Hepatic stellate cell (primary cell): ENCODE measurements around the gene ZFAND2B.
"Not testable (repeated sequence)": the region's sequence is repeated elsewhere in the genome, so short reads cannot be mapped to it uniquely, and the experiment has no call there.

Source experiments
- DNase-seq: peaks from one replicate; pipeline ENCODE4 v3.0.0; 2011; ENCODE audit warnings: low spot score

ZFAND2B gene

GRCh38 chr2:219175928-219176817 is 30.4 kb upstream of the ZFAND2B start:
- peak; percentile 58 for DNase-seq

GRCh38 chr2:219176818-219177551 is 29.6 kb upstream of the ZFAND2B start, which contains the start of gene CNPPD1:
TSS of gene CNPPD1 (minus strand) at chr2:219176925. CDS start at chr2:219176828, 97 bp downstream.
- DNase-seq, result peak; percentile 76

DNA sequence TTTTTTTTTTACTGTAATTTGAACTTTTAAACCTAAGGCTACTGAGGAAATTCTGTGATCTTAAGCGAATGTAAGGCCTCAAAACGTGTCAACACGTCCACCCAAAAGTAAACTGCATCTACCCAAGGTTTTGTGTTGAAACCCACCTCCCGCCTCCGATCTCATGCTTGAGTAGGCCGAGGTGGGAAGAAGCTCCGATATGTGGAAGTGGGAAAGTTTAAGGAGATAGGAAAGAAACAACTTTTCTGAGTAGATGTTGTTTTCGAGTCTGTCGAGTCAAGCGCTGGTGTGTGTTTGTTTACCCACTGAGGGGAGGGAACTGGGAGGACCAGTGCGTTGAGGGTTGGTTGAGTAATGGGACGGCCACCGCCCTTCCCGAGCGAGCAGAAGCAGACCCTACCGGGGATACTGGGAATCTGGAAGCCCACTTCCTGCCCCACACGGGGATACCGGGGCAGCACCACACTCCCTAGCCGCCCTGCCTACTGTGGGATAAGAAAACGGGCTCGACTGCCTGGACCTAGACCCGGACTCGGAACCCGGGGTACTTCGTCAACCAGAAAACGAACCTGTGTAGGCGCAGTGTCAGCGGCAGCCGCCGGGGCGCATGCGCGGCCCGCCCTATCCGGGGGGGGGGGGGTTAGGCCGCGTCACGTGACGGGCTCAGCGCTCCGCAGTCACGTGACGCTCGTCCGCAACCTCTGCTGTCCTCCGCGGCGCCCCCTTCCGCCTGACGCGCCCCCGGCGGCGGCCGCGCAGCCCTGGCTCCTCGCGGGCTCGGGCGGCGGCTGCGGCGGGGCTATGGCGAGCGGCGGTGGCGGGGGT is 28.8 kb upstream of the ZFAND2B start, which contains the start of gene RETREG2:
RETREG2 (plus strand) TSS at position 724 of the 825 bp plus-strand sequence; CDS start at position 802, 78 bp downstream.
- peak; percentile 99 for DNase-seq

DNA sequence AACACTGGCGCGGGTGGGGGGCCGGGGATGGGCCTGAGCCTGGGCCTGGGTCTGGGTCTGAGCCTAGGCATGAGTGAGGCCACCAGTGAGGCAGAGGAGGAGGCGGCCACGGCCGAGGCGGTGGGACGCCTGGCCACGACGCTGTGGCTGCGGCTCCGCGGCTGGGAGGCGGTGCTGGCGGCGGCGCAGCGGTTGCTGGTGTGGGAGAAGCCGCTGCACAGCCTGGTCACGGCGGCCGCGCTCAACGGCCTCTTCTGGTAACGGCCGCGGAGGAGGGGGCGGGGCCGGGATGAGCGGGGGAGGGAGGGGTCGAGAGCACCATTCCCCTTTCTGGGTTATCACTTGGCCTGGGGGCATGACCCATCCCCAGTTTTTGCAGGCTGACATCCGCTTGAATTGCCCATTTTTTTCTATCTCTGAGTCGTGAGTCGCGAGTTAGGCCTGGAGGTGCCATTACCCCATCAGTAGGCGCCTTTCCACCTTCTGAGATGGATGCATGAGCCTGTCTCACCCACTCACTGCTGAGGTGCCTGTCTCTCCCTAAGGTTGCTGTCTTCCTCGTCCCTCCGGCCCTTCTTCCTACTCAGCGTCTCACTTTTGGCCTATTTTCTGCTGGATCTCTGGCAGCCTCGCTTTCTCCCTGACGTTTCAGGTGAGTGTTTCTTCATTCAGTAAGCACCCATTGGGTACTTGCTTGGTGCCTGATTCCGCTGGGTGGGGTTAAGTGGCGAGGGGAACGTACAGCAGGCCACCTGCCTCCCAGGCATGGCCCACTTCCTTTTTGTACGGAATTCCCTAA is 28.0 kb upstream of the ZFAND2B start:
- DNase-seq, result peak; percentile 47

GRCh38 chr2:219179601-219180465 is 26.7 kb upstream of the ZFAND2B start:
- DNase-seq, result no peak

GRCh38 chr2:219180961-219181360 is 25.6 kb upstream of the ZFAND2B start:
- DNase-seq, result no peak

- DNase-seq, result no peak
Measured at GRCh38 chr2:219181531-219181930, 25.1 kb upstream of the ZFAND2B start.

DNA sequence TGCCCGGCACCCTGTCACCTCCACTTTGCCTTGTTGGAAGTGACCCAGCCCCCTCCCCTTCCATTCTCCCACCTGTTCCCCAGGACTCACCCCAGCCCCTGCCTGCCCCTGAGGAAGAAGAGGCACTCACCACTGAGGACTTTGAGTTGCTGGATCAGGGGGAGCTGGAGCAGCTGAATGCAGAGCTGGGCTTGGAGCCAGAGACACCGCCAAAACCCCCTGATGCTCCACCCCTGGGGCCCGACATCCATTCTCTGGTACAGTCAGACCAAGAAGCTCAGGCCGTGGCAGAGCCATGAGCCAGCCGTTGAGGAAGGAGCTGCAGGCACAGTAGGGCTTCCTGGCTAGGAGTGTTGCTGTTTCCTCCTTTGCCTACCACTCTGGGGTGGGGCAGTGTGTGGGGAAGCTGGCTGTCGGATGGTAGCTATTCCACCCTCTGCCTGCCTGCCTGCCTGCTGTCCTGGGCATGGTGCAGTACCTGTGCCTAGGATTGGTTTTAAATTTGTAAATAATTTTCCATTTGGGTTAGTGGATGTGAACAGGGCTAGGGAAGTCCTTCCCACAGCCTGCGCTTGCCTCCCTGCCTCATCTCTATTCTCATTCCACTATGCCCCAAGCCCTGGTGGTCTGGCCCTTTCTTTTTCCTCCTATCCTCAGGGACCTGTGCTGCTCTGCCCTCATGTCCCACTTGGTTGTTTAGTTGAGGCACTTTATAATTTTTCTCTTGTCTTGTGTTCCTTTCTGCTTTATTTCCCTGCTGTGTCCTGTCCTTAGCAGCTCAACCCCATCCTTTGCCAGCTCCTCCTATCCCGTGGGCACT is 24.0 kb upstream of the ZFAND2B start:
- no peak for DNase-seq

DNA sequence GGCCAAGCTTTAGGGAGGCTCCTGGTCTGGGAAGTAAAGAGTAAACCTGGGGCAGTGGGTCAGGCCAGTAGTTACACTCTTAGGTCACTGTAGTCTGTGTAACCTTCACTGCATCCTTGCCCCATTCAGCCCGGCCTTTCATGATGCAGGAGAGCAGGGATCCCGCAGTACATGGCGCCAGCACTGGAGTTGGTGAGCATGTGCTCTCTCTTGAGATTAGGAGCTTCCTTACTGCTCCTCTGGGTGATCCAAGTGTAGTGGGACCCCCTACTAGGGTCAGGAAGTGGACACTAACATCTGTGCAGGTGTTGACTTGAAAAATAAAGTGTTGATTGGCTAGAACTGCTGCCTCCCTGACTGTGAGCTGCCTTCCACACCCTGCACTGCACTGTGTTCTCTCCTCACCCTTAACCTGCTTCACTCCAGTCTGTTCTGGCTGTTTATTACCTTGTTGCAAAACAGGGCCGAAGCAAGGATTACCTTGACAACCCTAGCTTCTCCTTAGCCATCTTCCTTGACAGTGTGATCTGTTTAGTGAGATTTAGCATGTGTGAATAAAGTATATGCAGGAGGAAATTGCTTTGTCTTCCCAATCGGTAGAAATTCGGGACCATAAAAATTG is 23.3 kb upstream of the ZFAND2B start:
- no peak for DNase-seq

GRCh38 chr2:219184121-219184520 is 22.5 kb upstream of the ZFAND2B start:
- no peak for DNase-seq

GRCh38 chr2:219186754-219187456 is 19.7 kb upstream of the ZFAND2B start:
- no peak for DNase-seq

DNA sequence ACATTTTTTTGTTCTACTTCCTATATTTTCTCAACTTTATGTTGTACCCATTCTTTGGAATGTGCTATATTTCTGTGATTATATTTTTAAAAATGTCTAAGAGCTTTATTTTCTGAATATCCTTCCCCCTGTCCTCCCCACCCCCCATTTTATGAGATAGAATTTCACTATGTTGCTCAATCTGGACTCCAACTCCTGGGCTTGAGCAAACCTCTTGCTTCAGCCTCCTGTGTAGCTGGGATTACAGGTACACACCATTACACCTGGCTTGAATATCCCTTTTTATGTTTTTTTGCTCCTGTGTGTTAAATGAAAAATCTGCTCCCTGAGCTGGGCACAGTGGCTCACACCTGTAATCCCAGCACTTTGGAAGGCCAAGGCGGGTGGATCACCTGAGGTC is 9.2 kb upstream of the ZFAND2B start:
- DNase-seq, result no peak

DNA sequence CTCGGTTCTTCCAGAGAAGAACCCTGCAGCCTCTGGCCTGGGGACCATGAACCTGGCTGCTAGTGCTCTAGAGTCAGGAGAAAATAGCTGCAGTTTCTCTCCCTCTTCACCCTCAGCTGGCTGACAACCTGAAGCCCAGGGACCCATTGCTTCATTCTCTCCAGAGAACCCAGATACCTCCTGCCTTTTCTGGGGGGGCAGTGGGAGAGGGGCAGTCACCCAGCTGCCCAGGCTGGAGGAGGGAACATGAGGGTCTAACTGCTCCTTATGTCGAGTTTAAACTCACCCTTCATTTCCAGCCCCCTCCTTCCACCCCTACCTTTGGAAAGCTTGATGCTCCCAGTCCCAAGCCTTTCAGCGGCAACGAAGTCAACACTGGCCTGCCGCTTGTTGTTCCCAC is 7.6 kb upstream of the ZFAND2B start:
- DNase-seq, result no peak

- no peak for DNase-seq
Measured at GRCh38 chr2:219199470-219200211, 6.9 kb upstream of the ZFAND2B start.

GRCh38 chr2:219200502-219201326 is 5.9 kb upstream of the ZFAND2B start:
- not testable (repeated sequence) for DNase-seq

GRCh38 chr2:219201331-219201730 is 5.3 kb upstream of the ZFAND2B start:
- DNase-seq, result not testable (repeated sequence)
